Urinary bladder (tissue), 4 donors: ENCODE measurements around the gene GNMT. TPM values are rescaled to one million over a fixed set of nuclear protein-coding genes. Genes with fewer than 3 reads are reported as not detected.
"Not testable (repeated sequence)": the region's sequence is repeated elsewhere in the genome, so short reads cannot be mapped to it uniquely, and the experiment has no call there.

Experiments used
- DNase-seq: peaks from one replicate; pipeline ENCODE4 v3.0.0-alpha.2; 2015; ENCODE audit errors: extremely low spot score
- H3K27ac ChIP-seq: one replicate; pipeline ENCODE4 v1.5.1; 2013; ENCODE audit warnings: low read depth, mild to moderate bottlenecking, moderate library complexity
- H3K36me3 ChIP-seq: one replicate; pipeline ENCODE4 v1.6.1; 2013; ENCODE audit warnings: mild to moderate bottlenecking, moderate library complexity; ENCODE audit not compliant: insufficient read depth
- H3K4me1 ChIP-seq: one replicate; pipeline ENCODE4 v1.6.1; 2013; ENCODE audit warnings: mild to moderate bottlenecking, moderate library complexity; ENCODE audit not compliant: insufficient read depth
- H3K4me3 ChIP-seq: one replicate; pipeline ENCODE4 v1.5.1; 2013; ENCODE audit warnings: low read depth, low read length
- WGBS: extraction: QIAGEN DNeasy Blood & Tissue Kit; methylation state at CpG from one replicate; pipeline ENCODE4 v1.1.7; 2013; 5-methylcytosine and 5-hydroxymethylcytosine counted together
- polyA plus RNA-seq: library from polyadenylated mRNA; stranded (reverse); fragments of 200-250 nt; gene quantifications from one replicate; pipeline ENCODE4 v1.2.3, GENCODE V29; 2013
- total RNA-seq: library from RNA; depleted of rRNA; stranded (reverse); fragments of >200 nt; gene quantifications from one replicate; pipeline ENCODE4 v1.2.3, GENCODE V29; 2014
- donor health status: healthy with polysubstance abuse.
- donor health status: healthy.

Gene GNMT
- total and polyA plus RNA-seq, 2 donors = 0.42 to 0.52 TPM

DNA sequence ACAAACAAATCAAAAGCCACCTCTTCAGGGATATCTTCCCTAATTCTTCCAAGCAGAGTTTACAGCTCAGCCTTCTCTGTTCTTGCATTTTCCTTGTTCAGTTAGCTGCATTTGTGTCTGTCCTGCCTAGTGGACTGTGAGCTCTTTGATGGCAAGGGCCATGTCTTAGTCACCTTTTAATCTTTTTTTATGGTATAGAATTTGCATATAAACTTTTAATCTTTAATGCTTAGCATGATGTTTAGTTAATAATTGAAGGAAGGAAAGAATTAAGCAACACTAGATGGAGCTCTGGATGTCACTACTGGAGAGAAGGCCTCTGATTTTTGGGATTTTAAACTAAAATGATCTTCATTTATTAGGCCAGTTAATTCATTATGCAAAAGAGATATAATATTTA, 36.0 kb downstream of the GNMT start:
- Histone ChIP-seq H3K4me3 (no peak overlapping the region), H3K27ac (no peak overlapping the region), H3K36me3 (no peaks in the 10 kb centered on the region), H3K4me1 (no peaks in the 10 kb centered on the region)
- no peak for DNase-seq

- H3K4me3 ChIP-seq, H3K27ac ChIP-seq, H3K36me3 ChIP-seq, DNase-seq, H3K4me1 ChIP-seq: not testable (repeated sequence)
- WGBS = 96% methylated on average over 9 of the region's 9 CpGs
Measured at GRCh38 chr6:42998205-42998604, 37.7 kb downstream of the GNMT start.

DNA sequence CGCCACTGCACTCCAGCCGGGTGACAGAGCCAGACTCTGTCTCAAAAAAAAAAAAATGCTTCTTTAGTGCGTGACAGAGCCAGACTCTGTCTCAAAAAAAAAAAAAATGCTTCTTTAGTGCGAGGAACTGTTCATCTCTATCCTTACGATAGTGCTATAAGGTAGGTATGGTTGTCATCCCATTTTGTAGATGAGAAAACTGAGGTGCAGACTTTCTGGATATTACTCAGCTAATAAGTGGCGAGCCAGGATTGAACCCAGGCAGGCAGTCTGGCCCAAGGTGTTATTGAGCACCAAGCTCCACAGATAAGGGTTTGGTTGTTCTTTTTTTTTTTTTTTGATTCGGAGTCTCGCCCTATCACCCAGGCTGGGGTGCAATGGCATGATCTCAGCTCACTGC, 41.3 kb downstream of the GNMT start:
- WGBS = 96% methylated on average over 8 of the region's 8 CpGs
- Histone ChIP-seq H3K27ac (no peak overlapping the region), H3K36me3 (no peaks in the 10 kb centered on the region), H3K4me1 (no peaks in the 10 kb centered on the region), H3K4me3 (no peak overlapping the region)
- DNase-seq = no peak

GRCh38 chr6:43005844-43006243, 45.3 kb downstream of the GNMT start:
- Histone ChIP-seq H3K4me1 (no peaks in the 10 kb centered on the region), H3K27ac (no peak overlapping the region), H3K4me3 (no peak overlapping the region), H3K36me3 (peaks cover 5% of the 10 kb centered on the region)
- whole genome bisulfite sequencing = 90% methylated on average over 5 of the region's 5 CpGs
- DNase-seq = no peak

DNA sequence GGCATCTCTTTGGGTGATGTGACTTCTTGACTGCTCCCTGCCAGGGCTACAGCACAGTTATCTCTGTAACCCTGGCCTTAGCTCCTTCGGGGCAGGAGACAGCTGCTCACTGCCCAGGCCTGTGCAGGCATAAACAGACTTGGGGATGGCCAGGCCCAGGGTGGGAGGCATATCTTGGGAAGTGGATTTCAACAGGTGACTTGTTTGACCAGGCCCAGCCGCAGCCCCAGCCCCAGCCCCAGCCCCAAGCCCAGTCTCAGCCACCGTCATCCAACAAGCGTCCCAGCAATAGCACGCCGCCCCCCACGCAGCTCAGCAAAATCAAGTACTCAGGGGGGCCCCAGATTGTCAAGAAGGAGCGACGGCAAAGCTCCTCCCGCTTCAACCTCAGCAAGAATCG, 45.7 kb downstream of the GNMT start:
- peaks cover 5% of the 10 kb centered on the region for H3K36me3 ChIP-seq
- WGBS = 93% methylated on average over 11 of the region's 11 CpGs
- H3K4me3 ChIP-seq = no peak overlapping the region
- DNase-seq = no peak
- no peak overlapping the region for H3K27ac ChIP-seq
- H3K4me1 ChIP-seq = no peaks in the 10 kb centered on the region

DNA sequence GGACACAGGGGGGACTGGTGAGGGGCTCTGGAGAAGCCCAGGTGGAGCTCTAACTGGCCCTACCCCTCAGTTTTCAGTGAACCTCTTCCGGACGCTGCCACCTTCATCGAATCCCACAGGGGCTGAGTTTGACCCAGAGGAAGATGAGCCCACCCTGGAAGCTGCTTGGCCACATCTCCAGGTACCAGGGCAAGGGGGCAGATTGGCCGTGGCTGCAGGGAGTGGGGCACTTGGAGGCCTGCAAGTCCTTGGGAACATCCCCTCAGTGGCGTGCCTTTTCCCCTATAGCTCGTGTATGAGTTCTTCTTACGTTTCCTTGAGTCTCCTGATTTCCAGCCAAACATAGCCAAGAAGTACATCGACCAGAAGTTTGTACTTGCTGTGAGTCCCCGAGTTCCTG, 46.6 kb downstream of the GNMT start:
- DNase-seq = no peak
- Histone ChIP-seq H3K36me3 (peaks cover 5% of the 10 kb centered on the region), H3K4me1 (no peaks in the 10 kb centered on the region), H3K27ac (no peak overlapping the region), H3K4me3 (no peak overlapping the region)
- WGBS = 90% methylated on average over 9 of the region's 9 CpGs

DNA sequence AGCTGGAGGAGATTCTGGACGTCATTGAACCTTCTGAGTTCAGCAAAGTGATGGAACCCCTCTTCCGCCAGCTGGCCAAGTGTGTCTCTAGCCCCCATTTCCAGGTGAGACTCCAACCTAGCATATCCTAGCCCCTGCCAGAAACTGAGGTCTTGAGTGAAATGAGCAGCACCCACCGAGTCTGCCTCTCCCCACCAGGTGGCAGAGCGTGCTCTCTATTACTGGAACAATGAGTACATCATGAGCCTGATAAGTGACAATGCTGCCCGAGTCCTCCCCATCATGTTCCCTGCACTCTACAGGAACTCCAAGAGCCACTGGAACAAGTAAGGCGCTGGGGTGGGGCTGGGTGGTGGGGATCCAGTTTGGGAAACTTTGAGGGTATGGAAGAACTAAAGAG, 48.6 kb downstream of the GNMT start:
- no peak for DNase-seq
- H3K4me3 ChIP-seq = no peak overlapping the region
- H3K4me1 ChIP-seq = no peaks in the 10 kb centered on the region
- H3K36me3 ChIP-seq = peaks cover 5% of the 10 kb centered on the region
- H3K27ac ChIP-seq = no peak overlapping the region
- 63% methylated on average over 6 of the region's 6 CpGs for WGBS

- H3K36me3 ChIP-seq = peaks cover 5% of the 10 kb centered on the region
- H3K4me3 ChIP-seq = no peak overlapping the region
- 79% methylated on average over 6 of the region's 6 CpGs for WGBS
- no peaks in the 10 kb centered on the region for H3K4me1 ChIP-seq
- no peak overlapping the region for H3K27ac ChIP-seq
- DNase-seq = no peak
Measured at GRCh38 chr6:43011207-43011606, 50.7 kb downstream of the GNMT start.

- Histone ChIP-seq H3K4me1 (no peaks in the 10 kb centered on the region), H3K4me3 (no peak overlapping the region), H3K36me3 (peaks cover 1% of the 10 kb centered on the region), H3K27ac (no peak overlapping the region)
- 81% methylated on average over 6 of the region's 6 CpGs for WGBS
- no peak for DNase-seq
Measured at GRCh38 chr6:43012364-43012763, 51.8 kb downstream of the GNMT start.

- H3K27ac ChIP-seq = peak overlapping the region; percentile 61
- peaks cover 1% of the 10 kb centered on the region for H3K36me3 ChIP-seq
- H3K4me1 ChIP-seq = no peaks in the 10 kb centered on the region
- peak overlapping the region; percentile 55 for H3K4me3 ChIP-seq
- 2% methylated on average over 25 of the region's 25 CpGs for WGBS
- no peak for DNase-seq
Measured at GRCh38 chr6:43013097-43013842, 52.7 kb downstream of the GNMT start.

Other genes with a start within 250 kb of the GNMT start
- 5.1 TPM for gene PRPH2, start 238.2 kb upstream of the GNMT start, total RNA-seq
- gene PRPH2, start 238.2 kb upstream of the GNMT start, polyA plus RNA-seq = 1.1 TPM
- 31.4 TPM for gene TBCC, start 214.7 kb upstream of the GNMT start, total RNA-seq
- 29.8 TPM for gene TBCC, start 214.7 kb upstream of the GNMT start, polyA plus RNA-seq
- 16.2 TPM for gene BICRAL, start 178.7 kb upstream of the GNMT start, total RNA-seq
- 12.3 TPM for gene BICRAL, start 178.7 kb upstream of the GNMT start, polyA plus RNA-seq
- 96.9 TPM for gene RPL7L1, start 81.1 kb upstream of the GNMT start, total RNA-seq
- 48.8 TPM for gene RPL7L1, start 81.1 kb upstream of the GNMT start, polyA plus RNA-seq
- gene PTCRA, start 44.7 kb upstream of the GNMT start, total RNA-seq = not detected
- not detected for gene PTCRA, start 44.7 kb upstream of the GNMT start, polyA plus RNA-seq
- 15.8 TPM for gene CNPY3, start 31.3 kb upstream of the GNMT start, total RNA-seq
- 43.8 TPM for gene CNPY3, start 31.3 kb upstream of the GNMT start, polyA plus RNA-seq
- 12.2 TPM for gene PEX6, start 18.4 kb downstream of the GNMT start, total RNA-seq
- gene PEX6, start 18.4 kb downstream of the GNMT start, polyA plus RNA-seq = 18.9 TPM
- gene PPP2R5D, start 23.8 kb downstream of the GNMT start, total RNA-seq = 30.1 TPM
- gene PPP2R5D, start 23.8 kb downstream of the GNMT start, polyA plus RNA-seq = 43.0 TPM
- gene MEA1, start 53.2 kb downstream of the GNMT start, total RNA-seq = 29.1 TPM
- 87.7 TPM for gene MEA1, start 53.2 kb downstream of the GNMT start, polyA plus RNA-seq
- gene KLHDC3, start 53.5 kb downstream of the GNMT start, total RNA-seq = 75.8 TPM
- 90.4 TPM for gene KLHDC3, start 53.5 kb downstream of the GNMT start, polyA plus RNA-seq
- gene RRP36, start 60.9 kb downstream of the GNMT start, total RNA-seq = 37.1 TPM
- 38.1 TPM for gene RRP36, start 60.9 kb downstream of the GNMT start, polyA plus RNA-seq
- 26.5 TPM for gene CUL7, start 93.1 kb downstream of the GNMT start, total RNA-seq
- gene CUL7, start 93.1 kb downstream of the GNMT start, polyA plus RNA-seq = 10.8 TPM
- gene MRPL2, start 98.7 kb downstream of the GNMT start, total RNA-seq = 9.3 TPM
- gene MRPL2, start 98.7 kb downstream of the GNMT start, polyA plus RNA-seq = 61.6 TPM
- 17.1 TPM for gene KLC4, start 98.9 kb downstream of the GNMT start, total RNA-seq
- gene KLC4, start 98.9 kb downstream of the GNMT start, polyA plus RNA-seq = 31.9 TPM
- gene PTK7, start 115.6 kb downstream of the GNMT start, total RNA-seq = 89.6 TPM
- 49.6 TPM for gene PTK7, start 115.6 kb downstream of the GNMT start, polyA plus RNA-seq
- gene SRF, start 210.5 kb downstream of the GNMT start, total RNA-seq = 19.2 TPM
- gene SRF, start 210.5 kb downstream of the GNMT start, polyA plus RNA-seq = 116 TPM
- 20.6 TPM for gene CUL9, start 221.4 kb downstream of the GNMT start, total RNA-seq
- 23.5 TPM for gene CUL9, start 221.4 kb downstream of the GNMT start, polyA plus RNA-seq